Endothelial cell of umbilical vein (primary cell): Measurements from ENCODE around the gene FSIP1. TPM values are rescaled to one million over a fixed set of nuclear protein-coding genes. Genes with fewer than 3 reads are reported as not detected.

ENCODE experiments used
- BruUV-seq: library from RNA; stranded (reverse); fragments of 400-500 nt; replicated peaks from 2 replicates; lab custom pipeline; 2021; lab: Mats Ljungman, UMichigan
- CTCF ChIA-PET: fragments of 300-600, 350-600 bp; sonication (Branson Sonifier 250); formaldehyde crosslinking; loops from one replicate; lab custom pipeline; 2021; ENCODE audit warnings: antibody characterized with exemption, inconsistent platforms; lab: Charles Lee
- POLR2A ChIA-PET: fragments of 300-600, 350-600 bp; sonication (Branson Sonifier 250); formaldehyde crosslinking; loops from one replicate; lab custom pipeline; 2021; ENCODE audit warnings: antibody characterized with exemption, inconsistent platforms; lab: Charles Lee
- DNase-seq: peaks from one replicate; pipeline ENCODE4 v3.0.0-alpha.2; 2011; ENCODE audit warnings: low read depth, low spot score
- FAIRE-seq: peaks from 2 replicates; lab custom pipeline; 2011; peaks lifted over from hg19 to GRCh38; lab: Jason Lieb, UNC
- H2AFZ ChIP-seq: 2 replicates; pipeline ENCODE4 v1.6.0; 2012; ENCODE audit warnings: low read depth, low read length, control low read depth, inconsistent platforms
- H3K27ac ChIP-seq: 2 replicates; pipeline ENCODE4 v1.5.1; 2011; ENCODE audit warnings: low read depth, mild to moderate bottlenecking, control low read depth, low read length, moderate library complexity; ENCODE audit not compliant: insufficient read depth
- H3K27me3 ChIP-seq, 2 experiments: 2 replicates each; pipeline versions ENCODE4 v1.6.0 to v1.6.1; 2011; ENCODE audit warnings: low read length in 2 of 2, mixed read lengths in 1 of 2; ENCODE audit not compliant: control insufficient read depth in 2 of 2, insufficient read depth in 2 of 2
- H3K36me3 ChIP-seq, 2 experiments: 2 replicates in 1 of 2; 3 replicates in 1 of 2; pipeline ENCODE4 v1.5.1; 2011; ENCODE audit warnings: low read length in 2 of 2, mild to moderate bottlenecking in 1 of 2, moderate library complexity in 1 of 2; ENCODE audit not compliant: control insufficient read depth in 2 of 2, insufficient read depth in 2 of 2; ENCODE audit errors: extremely low read depth in 1 of 2
- H3K4me1 ChIP-seq: 3 replicates; pipeline ENCODE4 v1.5.1; 2011; ENCODE audit warnings: mild to moderate bottlenecking, low read length; ENCODE audit not compliant: control insufficient read depth, insufficient read depth; ENCODE audit errors: extremely low read depth
- H3K4me2 ChIP-seq: 2 replicates; pipeline ENCODE4 v1.6.1; 2011; ENCODE audit warnings: low read length, control low read depth, mixed read lengths; ENCODE audit not compliant: insufficient read depth
- H3K4me3 ChIP-seq, 3 experiments: fragments of 200-600 bp in 1 of 3; sonication (generic), shearing (Covaris generic) in 1 of 3; replicated peaks in 1 of 3; 2 replicates each; pipeline ENCODE4 v1.5.1; 2011 to 2016; ENCODE audit warnings: control low read depth in 3 of 3, low read length in 3 of 3, mild to moderate bottlenecking in 2 of 3, inconsistent platforms in 1 of 3, low read depth in 1 of 3, moderate library complexity in 1 of 3; ENCODE audit not compliant: insufficient read depth in 1 of 3
- H3K79me2 ChIP-seq: 2 replicates; pipeline ENCODE4 v1.6.0; 2012; ENCODE audit warnings: low read length, inconsistent platforms; ENCODE audit not compliant: control insufficient read depth, insufficient read depth
- H3K9ac ChIP-seq: replicated peaks from 2 replicates; pipeline ENCODE3; 2011; ENCODE audit warnings: low read length, control low read depth; ENCODE audit not compliant: insufficient read depth; ENCODE audit errors: extremely low read depth
- H3K9me1 ChIP-seq: replicated peaks from 3 replicates; pipeline ENCODE4 v1.6.0; 2011; ENCODE audit warnings: mild to moderate bottlenecking, low read length; ENCODE audit not compliant: control insufficient read depth, insufficient read depth; ENCODE audit errors: extremely low read depth
- H3K9me3 ChIP-seq: replicated peaks from 2 replicates; pipeline ENCODE4 v1.5.1; 2012; ENCODE audit warnings: low read length, inconsistent platforms; ENCODE audit not compliant: control insufficient read depth, insufficient read depth
- H4K20me1 ChIP-seq: replicated peaks from 2 replicates; pipeline ENCODE3; 2011; ENCODE audit warnings: mild to moderate bottlenecking, low read length; ENCODE audit not compliant: control insufficient read depth, insufficient read depth; ENCODE audit errors: extremely low read depth
- EZH2 ChIP-seq: IDR thresholded peaks from 2 replicates; pipeline ENCODE4 v1.6.1; 2012; ENCODE audit warnings: borderline replicate concordance, low read depth, mild to moderate bottlenecking, moderate library complexity, low read length, inconsistent platforms; ENCODE audit not compliant: severe bottlenecking
- FOS ChIP-seq: IDR thresholded peaks from 2 replicates; pipeline ENCODE4 v1.6.1; 2011; ENCODE audit warnings: mild to moderate bottlenecking, low read length, moderate library complexity, borderline replicate concordance; ENCODE audit not compliant: insufficient read depth
- GATA2 ChIP-seq: IDR thresholded peaks from 2 replicates; pipeline ENCODE4 v1.7.0; 2011; ENCODE audit warnings: low read depth, mild to moderate bottlenecking, moderate library complexity, mixed read lengths, low read length; ENCODE audit not compliant: insufficient read length, insufficient read depth
- MYC ChIP-seq: IDR thresholded peaks from one replicate; pipeline ENCODE4 v1.6.1; 2011; ENCODE audit warnings: mild to moderate bottlenecking, low read depth, low read length
- POLR2A ChIP-seq: IDR thresholded peaks from 2 replicates; pipeline ENCODE4 v1.6.1; 2012; ENCODE audit warnings: low read depth, mild to moderate bottlenecking, control low read depth, low read length
- POLR2AphosphoS5 ChIP-seq: IDR thresholded peaks from 2 replicates; pipeline ENCODE4 v1.6.1; 2012; ENCODE audit warnings: low read depth, mild to moderate bottlenecking, control low read depth, low read length, moderate library complexity; ENCODE audit not compliant: insufficient read depth
- dilution Hi-C: fragments of 300-500 bp; cut with MboI; formaldehyde crosslinking; loops from one replicate; pipeline ENCODE4 v1.15.0; 2019; ENCODE audit warnings: low sequenced_read_pairs; ENCODE audit not compliant: extremely low pct_ligation_motif_present
- intact Hi-C: fragments of 100-400 bp; cut with micrococcal nuclease; formaldehyde crosslinking; loops from one replicate; pipeline ENCODE4 v1.10.0; 2022
- polyA plus RNA-seq, 4 experiments: library from polyadenylated mRNA; depleted of rRNA in 3 of 4; stranded (reverse) in 3 of 4; unstranded in 1 of 4; fragments of >200 nt; gene quantifications; 2 replicates each; pipeline versions ENCODE4 v1.2.1 to v1.2.3, GENCODE V29; 2011 to 2012; ENCODE audit warnings: missing spikeins in 1 of 4
- total RNA-seq: library from RNA; stranded (reverse); gene quantifications from 2 replicates; pipeline ENCODE4 v1.2.3, GENCODE V29; 2021
- TF ChIP-seq, protein P1 (sequence below): IDR thresholded peaks from 2 replicates; pipeline ENCODE4 v1.6.1; 2011; ENCODE audit not compliant: insufficient read depth, insufficient read length
- TF ChIP-seq, protein P2 (sequence below), 2 donors: IDR thresholded peaks; 1 replicate in 1 of 2; 2 replicates in 1 of 2; pipeline ENCODE4 v1.5.1; 2011; ENCODE audit warnings: low read length in 2 of 2, mild to moderate bottlenecking in 2 of 2, moderate library complexity in 2 of 2, control low read depth in 1 of 2, inconsistent platforms in 1 of 2, low read depth in 1 of 2; ENCODE audit not compliant: insufficient read depth in 1 of 2; ENCODE audit errors: extremely low read depth in 1 of 2

FSIP1 gene
- total and polyA plus RNA-seq, 2 donors (not counting 3 experiments of a cell fraction or from before 2014, with no cell fraction given) = 0.23 to 1.1 TPM

DNA sequence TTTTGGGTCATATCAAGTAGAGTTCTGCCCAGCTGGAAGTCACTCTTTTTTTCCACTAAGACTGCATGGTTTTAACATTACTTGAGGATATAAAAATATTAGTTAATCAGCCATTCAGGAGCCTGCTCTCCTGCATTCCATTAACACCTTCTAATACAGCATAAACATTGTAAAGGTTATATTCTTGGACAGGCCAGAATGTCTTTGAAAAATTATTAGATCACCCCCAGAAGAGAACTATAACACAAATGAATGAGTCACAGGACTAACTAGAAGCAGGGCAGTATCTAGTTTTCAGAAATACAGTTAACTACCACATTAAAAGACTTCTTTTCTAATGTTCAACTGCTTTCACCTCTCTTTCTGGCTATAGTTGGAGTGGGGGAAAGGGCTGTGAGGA, 120.9 kb downstream of the FSIP1 start:
- no peaks in the 10 kb centered on the region for H3K79me2 ChIP-seq
- H4K20me1 ChIP-seq = no peaks in the 10 kb centered on the region
- H3K9ac ChIP-seq = no peak overlapping the region
- H3K9me1 ChIP-seq = no peaks in the 10 kb centered on the region
- H3K4me1 ChIP-seq = peaks cover 28% of the 10 kb centered on the region
- dilution Hi-C loops = no loop called here
- no peaks in the 10 kb centered on the region for H3K36me3 ChIP-seq
- intact Hi-C loops = loop anchor here (5.0 kb wide), 1 partner anchor 34 kb away; no protein-coding TSS in a partner anchor
- H3K27ac ChIP-seq = no peak overlapping the region
- DNase-seq = no peak
- FAIRE-seq = no peak
- H3K4me2 ChIP-seq = no peak overlapping the region
- H3K4me3 ChIP-seq = no peak overlapping the region
- no peaks in the 10 kb centered on the region for H3K27me3 ChIP-seq
- TF ChIP-seq GATA2 (no peak), EZH2 (no peak), POLR2A (no peak), MYC (no peak), FOS (no peak), POLR2AphosphoS5 (no peak)
- TF ChIP-seq, protein P1, sequence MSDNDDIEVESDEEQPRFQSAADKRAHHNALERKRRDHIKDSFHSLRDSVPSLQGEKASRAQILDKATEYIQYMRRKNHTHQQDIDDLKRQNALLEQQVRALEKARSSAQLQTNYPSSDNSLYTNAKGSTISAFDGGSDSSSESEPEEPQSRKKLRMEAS = no peak
- TF ChIP-seq, protein P2, sequence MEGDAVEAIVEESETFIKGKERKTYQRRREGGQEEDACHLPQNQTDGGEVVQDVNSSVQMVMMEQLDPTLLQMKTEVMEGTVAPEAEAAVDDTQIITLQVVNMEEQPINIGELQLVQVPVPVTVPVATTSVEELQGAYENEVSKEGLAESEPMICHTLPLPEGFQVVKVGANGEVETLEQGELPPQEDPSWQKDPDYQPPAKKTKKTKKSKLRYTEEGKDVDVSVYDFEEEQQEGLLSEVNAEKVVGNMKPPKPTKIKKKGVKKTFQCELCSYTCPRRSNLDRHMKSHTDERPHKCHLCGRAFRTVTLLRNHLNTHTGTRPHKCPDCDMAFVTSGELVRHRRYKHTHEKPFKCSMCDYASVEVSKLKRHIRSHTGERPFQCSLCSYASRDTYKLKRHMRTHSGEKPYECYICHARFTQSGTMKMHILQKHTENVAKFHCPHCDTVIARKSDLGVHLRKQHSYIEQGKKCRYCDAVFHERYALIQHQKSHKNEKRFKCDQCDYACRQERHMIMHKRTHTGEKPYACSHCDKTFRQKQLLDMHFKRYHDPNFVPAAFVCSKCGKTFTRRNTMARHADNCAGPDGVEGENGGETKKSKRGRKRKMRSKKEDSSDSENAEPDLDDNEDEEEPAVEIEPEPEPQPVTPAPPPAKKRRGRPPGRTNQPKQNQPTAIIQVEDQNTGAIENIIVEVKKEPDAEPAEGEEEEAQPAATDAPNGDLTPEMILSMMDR (IDR thresholded peaks at IDR 0.05; ENCODE audit: extremely low read depth in 1 of 2, insufficient read depth in 1 of 2, low read depth in 1 of 2, low read length in 2 of 2) = no peak
- ChIA-PET POLR2A (no interaction called here), CTCF (interaction anchor here (1.5 to 2.3 kb wide), 2 partner anchors 17 to 96 kb away, joined by 4 to 8 read pairs; no protein-coding TSS in a partner anchor)
- BruUV-seq = no TSS peak
- H3K9me3 ChIP-seq = no peaks in the 10 kb centered on the region
- H2AFZ ChIP-seq = no peak overlapping the region
